ENCODE results near the gene CD22. TPM values are rescaled to one million over a fixed set of nuclear protein-coding genes. Genes with fewer than 3 reads are reported as not detected.

Gene CD22
- total and polyA plus RNA-seq, 10 donors, result 251 to 446 (median 362) TPM

GRCh38 chr19:35347930-35348298 lies 18.9 kb downstream of the CD22 start:
- DNase-seq, result no peak
- WGBS, 5 donors, result 50 to 71% (median 56%) methylated on average over 7 of the region's 7 CpGs
- Histone ChIP-seq H3K36me3 (peaks cover 0 to 30% (median 4%) of the 10 kb centered on the region in 6 donors), H3K9me3 (no peaks in the 10 kb centered on the region), H3K4me1 (peaks cover 24 to 89% (median 57%) of the 10 kb centered on the region in 6 donors), H3K4me3 (peak overlapping the region in 1 of 8 donors; percentile 39), H3K27me3 (replicated peaks in 1 of 7) (peaks cover 0 to 28% (median 0%) of the 10 kb centered on the region in 7 donors), H3K27ac (peak overlapping the region in 7 of 8 donors; percentile 68 to 93 (median 87))
- intact Hi-C loops (cut with DNase I; ENCODE audit: low total_unique reads), result no loop called here
- TF ChIP-seq CTCF (IDR thresholded peaks at IDR 0.05 in 8 of 11, conservative IDR thresholded peaks at IDR 0.05 in 3 of 11), result no peak
- TF ChIP-seq POLR2A (IDR thresholded peaks at IDR 0.05), result no peak
- no peak for TF ChIP-seq POLR2AphosphoS5 (IDR thresholded peaks at IDR 0.05)

GRCh38 chr19:35348911-35349611 lies 20.1 kb downstream of the CD22 start:
- H3K27ac ChIP-seq, result peak overlapping the region in 3 of 8 donors; percentile 87 to 93 (median 88)
- H3K27me3 ChIP-seq (replicated peaks in 1 of 7), result peaks cover 0 to 28% (median 0%) of the 10 kb centered on the region in 7 donors
- peaks cover 24 to 89% (median 62%) of the 10 kb centered on the region in 6 donors for H3K4me1 ChIP-seq
- intact Hi-C loops (cut with DNase I; ENCODE audit: low total_unique reads), result no loop called here
- H3K4me3 ChIP-seq, result no peak overlapping the region
- peaks cover 0 to 20% (median 0%) of the 10 kb centered on the region in 6 donors for H3K36me3 ChIP-seq
- WGBS, 5 donors, result 74 to 84% (median 83%) methylated on average over 18 of the region's 18 CpGs
- H3K9me3 ChIP-seq, result no peaks in the 10 kb centered on the region
- peak; percentile 59 to 73 (median 62) for TF ChIP-seq POLR2AphosphoS5 (IDR thresholded peaks at IDR 0.05)
- TF ChIP-seq POLR2A (IDR thresholded peaks at IDR 0.05), result no peak
- DNase-seq, result peak; percentile 75

GRCh38 chr19:35349614-35350521 lies 20.9 kb downstream of the CD22 start:
- DNase-seq, result peak; percentile 82
- WGBS, 5 donors, result 70 to 86% (median 78%) methylated on average over 8 to 17 of the region's 17 CpGs
- intact Hi-C loops (cut with DNase I; ENCODE audit: low total_unique reads), result loop anchor here (10.0 kb wide), 1 partner anchor 145 kb away; the partner anchor contains the start of gene KRTDAP

GRCh38 chr19:35350591-35350990 lies 21.6 kb downstream of the CD22 start:
- WGBS, 5 donors, result 79 to 92% (median 84%) methylated on average over 7 of the region's 7 CpGs
- DNase-seq, result peak; percentile 78
- peaks cover 0 to 8% (median 0%) of the 10 kb centered on the region in 6 donors for H3K36me3 ChIP-seq
- intact Hi-C loops (cut with DNase I; ENCODE audit: low total_unique reads), result loop anchor here (10.0 kb wide), 1 partner anchor 144 kb away; the partner anchor contains the start of gene KRTDAP
- H3K4me3 ChIP-seq, result no peak overlapping the region
- peaks cover 24 to 76% (median 49%) of the 10 kb centered on the region in 6 donors for H3K4me1 ChIP-seq
- no peak overlapping the region for H3K27ac ChIP-seq
- peaks cover 0 to 26% (median 0%) of the 10 kb centered on the region in 7 donors for H3K27me3 ChIP-seq (replicated peaks in 1 of 7)
- no peak for TF ChIP-seq POLR2A (IDR thresholded peaks at IDR 0.05)
- TF ChIP-seq POLR2AphosphoS5 (IDR thresholded peaks at IDR 0.05), result no peak
- no peak for TF ChIP-seq CTCF (IDR thresholded peaks at IDR 0.05 in 8 of 11, conservative IDR thresholded peaks at IDR 0.05 in 3 of 11)
- no peaks in the 10 kb centered on the region for H3K9me3 ChIP-seq

More at GRCh38 chr19:35349614-35350521, 20.9 kb downstream of the CD22 start:
- H3K36me3 ChIP-seq, result peaks cover 0 to 12% (median 0%) of the 10 kb centered on the region in 6 donors
- H3K27me3 ChIP-seq (replicated peaks in 1 of 7), result peaks cover 0 to 28% (median 0%) of the 10 kb centered on the region in 7 donors
- no peak overlapping the region for H3K4me3 ChIP-seq
- H3K27ac ChIP-seq, result peak overlapping the region in 2 of 8 donors; percentile 87 to 93
- peaks cover 24 to 83% (median 55%) of the 10 kb centered on the region in 6 donors for H3K4me1 ChIP-seq
- peak in 1 of 3 donors; percentile 76 for TF ChIP-seq POLR2AphosphoS5 (IDR thresholded peaks at IDR 0.05)
- TF ChIP-seq POLR2A (IDR thresholded peaks at IDR 0.05), result no peak
- no peaks in the 10 kb centered on the region for H3K9me3 ChIP-seq
